ENCODE data around the gene RTN1.

Gene RTN1

GRCh38 chr14:59583755-59584154 is 286.8 kb downstream of the RTN1 start:
- Histone ChIP-seq H3K4me3 (no peak overlapping the region), H3K27ac (no peak overlapping the region)

GRCh38 chr14:59582845-59583509 is 287.6 kb downstream of the RTN1 start:
- no peak overlapping the region for H3K4me3 ChIP-seq

GRCh38 chr14:59582161-59582560 is 288.4 kb downstream of the RTN1 start:
- no peak overlapping the region for H3K4me3 ChIP-seq
- no peak overlapping the region for H3K27ac ChIP-seq

More at GRCh38 chr14:59582845-59583509, 287.6 kb downstream of the RTN1 start:
- H3K27ac ChIP-seq = no peak overlapping the region

- H3K4me3 ChIP-seq = no peak overlapping the region
- no peak overlapping the region for H3K27ac ChIP-seq
Observed at GRCh38 chr14:59580911-59581310, 289.7 kb downstream of the RTN1 start.

GRCh38 chr14:59576332-59577294 is 294.0 kb downstream of the RTN1 start, which contains the start of gene CCDC175:
CCDC175 (minus strand) TSS chr14:59576812; CDS start chr14:59576775, 37 bp downstream.
- Histone ChIP-seq H3K27ac (no peak within 1 kb of the TSS), H3K4me3 (peak within 1 kb of the TSS in 6 of 7 experiments; percentile 6 to 36 (median 28))

GRCh38 chr14:59570122-59570521 is 300.5 kb downstream of the RTN1 start:
- no peak overlapping the region for H3K27ac ChIP-seq
- no peak overlapping the region for H3K4me3 ChIP-seq

GRCh38 chr14:59566725-59567124 is 303.9 kb downstream of the RTN1 start:
- H3K27ac ChIP-seq = no peak overlapping the region
- no peak overlapping the region for H3K4me3 ChIP-seq

- Histone ChIP-seq H3K4me3 (no peak overlapping the region), H3K27ac (no peak overlapping the region)
Observed at GRCh38 chr14:59566296-59566695, 304.3 kb downstream of the RTN1 start.

GRCh38 chr14:59565087-59565486 is 305.5 kb downstream of the RTN1 start:
- no peak overlapping the region for H3K27ac ChIP-seq

GRCh38 chr14:59564366-59564765 is 306.2 kb downstream of the RTN1 start:
- H3K4me3 ChIP-seq = no peak overlapping the region
- no peak overlapping the region for H3K27ac ChIP-seq

More at GRCh38 chr14:59565087-59565486, 305.5 kb downstream of the RTN1 start:
- no peak overlapping the region for H3K4me3 ChIP-seq

- H3K27ac ChIP-seq = no peak overlapping the region
Observed at GRCh38 chr14:59547310-59547709, 323.3 kb downstream of the RTN1 start.

More at GRCh38 chr14:59547310-59547709, 323.3 kb downstream of the RTN1 start:
- H3K4me3 ChIP-seq = no peak overlapping the region

Measured in skin epidermis (tissue), 12 donors.